HG03521 (cell line): ENCODE results near the gene CDKN1B.

Source experiments
- ATAC-seq: cut with Tn5 transposase; IDR thresholded peaks from one replicate; pipeline ENCODE4 v1.9.1; 2021; ENCODE audit warnings: mild to moderate bottlenecking, moderate library complexity; ENCODE audit not compliant: unreplicated experiment

CDKN1B gene

DNA sequence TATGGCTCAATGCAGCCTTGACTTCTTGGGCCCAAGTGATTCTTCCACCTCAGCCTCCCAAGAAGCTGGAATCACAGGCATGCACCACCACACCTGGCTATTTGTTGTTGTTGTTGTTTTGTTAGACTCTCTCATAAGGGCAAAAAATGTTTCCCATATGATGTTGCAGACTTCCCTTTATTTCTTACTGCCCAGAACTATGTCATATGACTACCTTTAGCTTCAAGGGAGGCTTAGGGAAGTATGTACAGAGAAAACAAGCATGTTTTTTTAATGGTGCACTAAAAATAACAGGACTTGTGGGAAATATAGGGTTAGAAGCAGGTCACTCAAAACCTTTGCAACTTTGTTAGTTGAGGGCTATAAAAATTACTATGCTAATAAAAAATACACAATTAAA lies 16.9 kb upstream of the CDKN1B start:
- no peak for ATAC-seq

DNA sequence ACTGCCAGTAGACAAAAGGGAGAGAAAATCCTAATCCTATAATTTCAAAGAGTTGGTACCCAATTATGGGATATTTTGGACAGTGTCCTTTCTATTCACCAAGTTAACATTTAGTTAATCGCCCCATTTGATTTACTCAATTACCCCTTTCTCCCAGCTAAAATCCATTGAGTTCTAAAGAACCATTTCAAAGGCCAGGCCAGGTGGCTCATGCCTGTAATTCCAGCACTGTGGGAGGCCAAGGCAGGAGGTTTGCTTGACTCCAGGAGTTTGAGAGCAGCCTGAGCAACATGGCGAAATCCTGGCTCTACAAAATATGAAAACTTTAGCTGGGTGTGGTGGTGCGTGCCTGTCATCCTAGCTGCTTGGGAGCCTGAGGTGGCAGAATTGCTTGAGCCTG lies 15.7 kb upstream of the CDKN1B start:
- no peak for ATAC-seq

DNA sequence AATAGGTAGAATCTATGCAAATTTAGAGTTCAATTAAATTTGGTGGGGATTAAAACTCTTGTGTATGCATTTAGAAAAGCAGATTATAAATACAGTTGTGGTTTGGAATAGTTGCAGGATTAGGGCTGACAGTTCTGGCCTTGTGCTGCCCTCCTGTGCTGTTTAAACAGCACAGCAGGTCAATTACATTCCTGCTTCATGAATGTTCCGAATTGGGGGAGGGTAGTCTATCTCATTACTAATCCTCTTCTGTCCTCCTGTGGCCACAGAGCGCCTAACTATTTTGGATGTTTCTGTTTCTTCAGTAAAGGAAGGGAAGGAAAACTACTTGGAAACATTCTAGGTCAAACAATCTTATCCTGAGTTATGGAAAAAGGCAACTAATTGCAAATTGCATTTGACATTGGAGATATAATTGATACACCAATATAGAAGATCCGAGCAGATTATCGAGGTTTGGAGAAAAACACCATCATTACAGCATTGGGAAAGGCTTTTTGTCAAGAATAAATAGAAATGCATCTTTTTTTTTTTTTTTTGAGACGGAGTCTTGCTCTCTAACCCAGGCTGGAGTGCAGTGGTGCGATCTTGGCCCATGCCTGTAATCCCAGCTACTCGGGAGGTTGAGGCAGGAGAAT lies 12.5 kb upstream of the CDKN1B start:
- no peak for ATAC-seq

DNA sequence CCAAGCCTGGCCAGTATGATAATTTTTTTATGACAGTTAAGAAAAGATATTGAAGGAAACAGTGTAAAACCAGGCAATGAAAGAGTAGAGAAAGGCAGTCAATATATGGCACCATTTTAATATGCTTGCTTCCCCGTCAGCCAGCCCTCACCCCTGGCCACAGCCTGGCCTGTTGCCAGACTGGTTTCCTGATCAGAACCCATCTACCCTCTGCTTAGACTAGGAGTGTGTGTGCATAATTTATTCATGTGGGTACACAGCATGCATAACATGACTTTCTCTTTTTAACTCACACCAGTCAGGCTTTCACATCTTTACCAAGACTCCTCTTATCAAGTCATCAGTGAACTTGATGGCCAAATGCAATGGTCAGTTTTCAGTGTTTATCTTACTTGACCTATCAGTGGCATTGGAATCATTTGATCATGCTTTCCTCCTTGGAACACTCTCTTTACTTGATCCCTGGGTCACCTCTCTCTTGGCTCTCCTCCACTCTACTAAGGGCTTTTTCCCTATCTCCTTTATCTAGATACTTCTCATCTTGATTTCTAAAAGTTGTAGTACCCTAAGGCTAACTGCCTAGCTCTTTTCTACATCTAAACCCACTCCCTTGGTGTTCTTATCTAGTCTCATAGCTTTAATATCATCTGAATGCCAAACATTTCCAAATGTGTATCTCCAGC lies 11.2 kb upstream of the CDKN1B start:
- no peak for ATAC-seq

DNA sequence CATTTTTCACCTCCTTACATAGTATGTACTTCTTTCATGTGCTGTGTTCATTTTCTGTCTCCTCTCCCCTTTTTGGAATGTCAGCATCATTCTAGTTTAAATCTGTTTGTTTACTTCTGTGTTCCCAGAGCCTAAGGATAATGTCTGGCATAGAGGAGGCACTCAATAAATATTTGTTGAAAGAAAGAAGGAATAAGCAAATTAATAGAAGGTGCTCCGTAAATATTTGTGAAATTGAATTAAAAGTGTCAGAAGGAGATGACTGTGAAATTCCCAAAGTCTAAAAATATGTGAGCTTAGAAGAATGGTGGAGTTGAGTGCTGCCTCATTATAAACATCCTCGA lies 3.3 kb upstream of the CDKN1B start:
- no peak for ATAC-seq

DNA sequence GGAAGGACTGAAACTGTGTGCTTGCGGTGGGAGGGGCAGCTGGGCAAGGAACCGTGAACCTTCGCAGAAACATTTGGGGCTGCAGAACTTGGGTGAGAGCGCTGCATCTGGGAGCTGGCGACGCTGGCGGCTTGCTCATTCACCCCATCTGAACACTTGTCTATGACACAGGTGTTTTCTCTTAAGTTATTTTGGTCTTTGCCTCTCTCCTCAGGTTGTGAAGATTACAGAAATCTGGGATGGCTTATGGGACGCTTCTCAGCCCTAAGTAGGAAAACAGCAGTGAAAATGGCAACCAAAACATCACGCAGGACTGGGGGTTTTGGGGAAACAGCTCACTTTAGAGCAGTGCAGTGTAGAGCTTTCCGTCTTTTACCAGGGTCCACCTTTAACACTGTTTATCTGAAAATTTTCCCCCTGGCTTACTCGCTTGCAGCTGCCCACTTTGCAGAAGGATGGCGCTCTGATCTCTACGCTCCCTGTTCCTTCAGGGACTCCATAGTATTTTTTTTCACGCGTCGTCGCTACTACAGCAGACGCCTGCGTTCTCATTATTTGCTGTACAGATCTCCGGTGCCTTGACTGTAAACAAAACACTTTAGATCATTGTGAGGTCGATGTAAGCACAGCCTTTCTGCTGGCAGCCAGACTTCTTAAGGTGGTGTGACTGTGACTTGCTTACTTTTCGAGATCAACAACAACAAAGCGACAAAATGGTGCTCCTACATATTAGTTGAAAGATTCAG lies 2.7 kb upstream of the CDKN1B start:
- no peak for ATAC-seq

DNA sequence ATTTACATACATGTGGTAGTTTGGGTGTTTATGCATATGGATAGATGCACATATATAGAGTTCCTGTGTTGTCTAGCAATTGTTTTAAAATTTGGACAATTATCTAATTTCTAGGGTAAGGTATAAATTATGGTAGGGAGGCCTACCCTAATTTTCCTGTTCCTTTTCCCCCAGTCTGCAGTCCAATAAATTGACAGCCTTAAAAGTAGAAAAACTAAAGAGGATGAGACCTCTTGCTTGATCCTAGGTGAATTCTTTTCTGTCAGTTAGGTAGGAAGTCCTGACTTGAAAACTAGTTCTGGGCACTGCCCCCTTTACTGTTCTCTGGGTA lies 2.1 kb upstream of the CDKN1B start:
- ATAC-seq: no peak

DNA sequence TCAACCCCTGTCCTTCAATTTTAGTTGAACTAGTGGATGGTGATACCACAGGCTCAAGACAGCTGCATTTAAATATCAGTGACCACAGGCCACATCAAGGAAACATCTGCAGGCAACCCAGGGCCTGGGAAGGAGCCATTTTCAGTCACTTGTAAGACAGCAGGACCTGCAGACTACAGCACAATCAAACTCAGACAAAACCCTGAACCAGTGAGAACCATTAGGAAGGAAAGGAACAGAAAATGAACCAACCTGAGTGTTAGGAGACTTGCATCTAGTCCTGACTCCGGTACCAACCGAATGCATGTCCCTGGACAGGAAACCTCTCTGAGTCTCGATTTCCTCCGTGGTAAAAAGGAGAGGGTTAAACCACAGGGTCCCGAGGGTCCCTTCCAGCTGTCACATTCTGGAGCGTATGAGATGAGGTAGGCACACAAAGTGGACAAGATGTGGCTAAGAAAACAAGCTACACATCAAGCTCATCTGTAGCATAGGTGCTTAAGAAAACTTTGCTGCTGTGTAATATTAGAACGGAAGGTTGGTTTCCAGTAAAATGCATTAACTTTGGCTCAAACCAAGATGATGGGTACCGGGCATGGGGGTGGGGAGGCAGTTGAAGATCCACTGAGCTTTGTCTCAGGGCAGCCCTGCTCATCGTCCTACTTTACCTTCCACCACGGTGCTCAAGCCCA lies 1.6 kb upstream of the CDKN1B start:
- ATAC-seq: no peak

DNA sequence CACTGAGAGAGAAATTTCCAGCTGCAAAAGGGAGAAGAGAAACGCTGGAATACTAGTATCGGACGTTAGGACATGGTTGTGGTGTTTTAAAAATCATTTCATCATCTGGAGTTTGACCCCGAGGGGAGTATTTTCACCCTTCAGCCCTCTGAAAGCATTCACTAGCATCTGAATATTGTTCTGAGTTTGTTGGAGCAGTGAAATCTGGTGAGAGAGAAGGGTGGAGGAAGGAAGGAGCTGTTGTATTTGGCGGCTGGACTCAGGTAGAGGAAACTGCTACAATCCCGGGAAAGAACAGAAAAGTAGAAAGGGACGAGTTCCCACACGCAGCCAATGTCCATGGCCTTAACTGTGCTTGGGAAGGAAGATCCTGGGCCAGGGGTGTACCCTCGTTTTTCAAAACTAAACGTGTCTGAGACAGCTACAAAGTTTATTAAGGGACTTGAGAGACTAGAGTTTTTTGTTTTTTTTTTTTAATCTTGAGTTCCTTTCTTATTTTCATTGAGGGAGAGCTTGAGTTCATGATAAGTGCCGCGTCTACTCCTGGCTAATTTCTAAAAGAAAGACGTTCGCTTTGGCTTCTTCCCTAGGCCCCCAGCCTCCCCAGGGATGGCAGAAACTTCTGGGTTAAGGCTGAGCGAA lies 896 bp upstream of the CDKN1B start:
- no peak for ATAC-seq

DNA sequence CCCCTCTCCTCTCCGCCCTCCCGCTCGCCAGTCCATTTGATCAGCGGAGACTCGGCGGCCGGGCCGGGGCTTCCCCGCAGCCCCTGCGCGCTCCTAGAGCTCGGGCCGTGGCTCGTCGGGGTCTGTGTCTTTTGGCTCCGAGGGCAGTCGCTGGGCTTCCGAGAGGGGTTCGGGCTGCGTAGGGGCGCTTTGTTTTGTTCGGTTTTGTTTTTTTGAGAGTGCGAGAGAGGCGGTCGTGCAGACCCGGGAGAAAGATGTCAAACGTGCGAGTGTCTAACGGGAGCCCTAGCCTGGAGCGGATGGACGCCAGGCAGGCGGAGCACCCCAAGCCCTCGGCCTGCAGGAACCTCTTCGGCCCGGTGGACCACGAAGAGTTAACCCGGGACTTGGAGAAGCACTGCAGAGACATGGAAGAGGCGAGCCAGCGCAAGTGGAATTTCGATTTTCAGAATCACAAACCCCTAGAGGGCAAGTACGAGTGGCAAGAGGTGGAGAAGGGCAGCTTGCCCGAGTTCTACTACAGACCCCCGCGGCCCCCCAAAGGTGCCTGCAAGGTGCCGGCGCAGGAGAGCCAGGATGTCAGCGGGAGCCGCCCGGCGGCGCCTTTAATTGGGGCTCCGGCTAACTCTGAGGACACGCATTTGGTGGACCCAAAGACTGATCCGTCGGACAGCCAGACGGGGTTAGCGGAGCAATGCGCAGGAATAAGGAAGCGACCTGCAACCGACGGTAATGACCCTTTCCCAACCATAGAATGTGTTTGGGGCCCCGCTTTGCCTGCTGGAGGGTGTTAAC lies 615 bp downstream of the CDKN1B start:
- no peak for ATAC-seq

DNA sequence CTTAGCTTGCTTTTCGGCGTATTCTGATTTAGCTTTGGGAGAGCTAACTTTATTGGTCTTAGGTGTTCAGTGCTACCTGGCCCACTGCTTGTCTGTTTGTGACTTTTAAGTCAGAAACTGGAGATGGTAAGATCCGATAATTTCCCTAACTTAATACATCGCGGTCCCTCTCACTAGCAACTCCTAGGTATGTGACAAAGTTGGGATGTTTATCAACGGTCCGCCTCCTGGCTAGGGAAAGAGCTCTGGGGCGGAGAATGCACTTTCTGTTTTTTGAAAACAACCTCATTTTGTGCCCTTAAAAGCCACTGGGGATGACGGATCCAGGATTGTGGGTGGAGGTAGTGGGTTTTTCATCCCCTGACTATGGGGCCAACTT lies 1.2 kb downstream of the CDKN1B start:
- no peak for ATAC-seq

DNA sequence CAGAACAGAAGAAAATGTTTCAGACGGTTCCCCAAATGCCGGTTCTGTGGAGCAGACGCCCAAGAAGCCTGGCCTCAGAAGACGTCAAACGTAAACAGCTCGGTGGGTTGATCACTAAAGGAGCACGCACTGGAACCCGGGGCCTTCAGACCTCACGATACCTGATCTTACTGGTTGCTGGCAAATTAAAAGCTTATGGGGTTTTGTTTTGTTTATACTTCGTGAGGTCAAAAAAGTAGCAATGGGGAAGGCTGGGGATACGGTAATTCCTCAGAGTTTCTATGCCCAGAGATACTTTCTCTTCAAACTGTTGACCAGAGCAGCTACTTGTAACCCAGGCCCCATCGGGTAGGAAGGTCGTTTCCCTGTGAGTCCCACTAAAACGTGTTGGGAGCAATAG lies 1.7 kb downstream of the CDKN1B start:
- no peak for ATAC-seq

DNA sequence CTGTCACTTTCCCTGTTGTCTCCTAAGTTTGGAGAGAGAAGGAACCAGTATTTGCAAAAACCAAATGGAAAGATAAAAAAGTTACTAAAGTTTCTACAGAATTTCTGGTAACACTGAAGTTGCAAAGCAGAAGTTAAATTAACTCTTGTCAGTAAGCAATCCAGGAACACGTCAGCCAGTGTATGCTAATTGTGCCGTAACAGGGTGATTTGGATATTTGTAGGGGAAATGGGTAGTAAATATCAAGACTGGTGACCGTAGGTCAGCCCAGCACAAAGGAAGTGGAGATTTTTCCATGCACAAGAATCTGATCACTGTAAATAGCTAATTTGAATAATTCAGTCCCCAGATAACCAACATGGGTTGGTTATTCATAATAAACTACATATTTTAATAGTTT lies 2.3 kb downstream of the CDKN1B start:
- ATAC-seq: no peak

DNA sequence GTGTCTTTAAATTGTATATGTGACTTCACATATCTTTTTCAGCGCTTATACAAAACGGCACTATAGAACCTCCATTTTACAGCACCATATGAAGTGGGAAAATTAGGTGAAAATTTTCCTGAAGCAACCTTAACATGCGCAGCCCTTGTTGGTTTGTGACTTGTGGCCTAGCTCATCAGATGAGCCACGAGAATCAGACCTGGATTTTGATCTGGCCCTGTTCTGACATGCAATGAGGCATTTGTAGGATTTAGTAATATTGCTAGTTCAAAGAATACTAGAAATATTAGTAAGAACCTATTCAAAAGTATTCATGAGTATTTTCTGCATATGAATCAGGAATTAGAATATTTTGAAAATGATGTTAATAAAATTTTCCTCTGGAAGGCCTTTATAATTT lies 2.9 kb downstream of the CDKN1B start:
- ATAC-seq: no peak

DNA sequence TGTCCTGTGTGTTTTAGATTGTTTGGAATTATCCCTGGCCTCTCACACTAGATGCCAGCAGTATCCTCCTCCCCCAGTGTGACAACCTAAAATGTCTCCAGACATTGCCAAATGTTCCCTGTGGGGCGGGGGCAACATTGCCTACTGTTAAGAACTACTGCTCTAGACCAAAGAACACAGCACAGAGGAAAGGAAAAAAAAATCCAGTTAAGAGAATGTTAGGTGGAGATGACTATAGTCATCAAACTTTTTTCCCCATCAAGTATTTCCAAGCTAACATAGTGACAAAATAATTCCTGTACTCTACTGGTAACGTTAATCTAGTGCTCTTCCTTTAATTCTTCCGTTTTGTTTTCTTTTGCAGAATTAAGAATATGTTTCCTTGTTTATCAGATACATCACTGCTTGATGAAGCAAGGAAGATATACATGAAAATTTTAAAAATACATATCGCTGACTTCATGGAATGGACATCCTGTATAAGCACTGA lies 3.5 kb downstream of the CDKN1B start:
- ATAC-seq: no peak

DNA sequence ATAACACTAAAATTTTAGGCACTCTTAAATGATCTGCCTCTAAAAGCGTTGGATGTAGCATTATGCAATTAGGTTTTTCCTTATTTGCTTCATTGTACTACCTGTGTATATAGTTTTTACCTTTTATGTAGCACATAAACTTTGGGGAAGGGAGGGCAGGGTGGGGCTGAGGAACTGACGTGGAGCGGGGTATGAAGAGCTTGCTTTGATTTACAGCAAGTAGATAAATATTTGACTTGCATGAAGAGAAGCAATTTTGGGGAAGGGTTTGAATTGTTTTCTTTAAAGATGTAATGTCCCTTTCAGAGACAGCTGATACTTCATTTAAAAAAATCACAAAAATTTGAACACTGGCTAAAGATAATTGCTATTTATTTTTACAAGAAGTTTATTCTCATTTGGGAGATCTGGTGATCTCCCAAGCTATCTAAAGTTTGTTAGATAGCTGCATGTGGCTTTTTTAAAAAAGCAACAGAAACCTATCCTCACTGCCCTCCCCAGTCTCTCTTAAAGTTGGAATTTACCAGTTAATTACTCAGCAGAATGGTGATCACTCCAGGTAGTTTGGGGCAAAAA lies 4.1 kb downstream of the CDKN1B start:
- no peak for ATAC-seq

DNA sequence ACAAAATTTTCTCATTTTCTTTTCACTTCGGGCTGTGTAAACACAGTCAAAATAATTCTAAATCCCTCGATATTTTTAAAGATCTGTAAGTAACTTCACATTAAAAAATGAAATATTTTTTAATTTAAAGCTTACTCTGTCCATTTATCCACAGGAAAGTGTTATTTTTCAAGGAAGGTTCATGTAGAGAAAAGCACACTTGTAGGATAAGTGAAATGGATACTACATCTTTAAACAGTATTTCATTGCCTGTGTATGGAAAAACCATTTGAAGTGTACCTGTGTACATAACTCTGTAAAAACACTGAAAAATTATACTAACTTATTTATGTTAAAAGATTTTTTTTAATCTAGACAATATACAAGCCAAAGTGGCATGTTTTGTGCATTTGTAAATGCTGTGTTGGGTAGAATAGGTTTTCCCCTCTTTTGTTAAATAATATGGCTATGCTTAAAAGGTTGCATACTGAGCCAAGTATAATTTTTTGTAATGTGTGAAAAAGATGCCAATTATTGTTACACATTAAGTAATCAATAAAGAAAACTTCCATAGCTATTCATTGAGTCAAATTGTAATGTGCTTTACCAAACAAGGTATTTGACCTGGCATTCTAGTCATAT lies 4.8 kb downstream of the CDKN1B start:
- no peak for ATAC-seq

DNA sequence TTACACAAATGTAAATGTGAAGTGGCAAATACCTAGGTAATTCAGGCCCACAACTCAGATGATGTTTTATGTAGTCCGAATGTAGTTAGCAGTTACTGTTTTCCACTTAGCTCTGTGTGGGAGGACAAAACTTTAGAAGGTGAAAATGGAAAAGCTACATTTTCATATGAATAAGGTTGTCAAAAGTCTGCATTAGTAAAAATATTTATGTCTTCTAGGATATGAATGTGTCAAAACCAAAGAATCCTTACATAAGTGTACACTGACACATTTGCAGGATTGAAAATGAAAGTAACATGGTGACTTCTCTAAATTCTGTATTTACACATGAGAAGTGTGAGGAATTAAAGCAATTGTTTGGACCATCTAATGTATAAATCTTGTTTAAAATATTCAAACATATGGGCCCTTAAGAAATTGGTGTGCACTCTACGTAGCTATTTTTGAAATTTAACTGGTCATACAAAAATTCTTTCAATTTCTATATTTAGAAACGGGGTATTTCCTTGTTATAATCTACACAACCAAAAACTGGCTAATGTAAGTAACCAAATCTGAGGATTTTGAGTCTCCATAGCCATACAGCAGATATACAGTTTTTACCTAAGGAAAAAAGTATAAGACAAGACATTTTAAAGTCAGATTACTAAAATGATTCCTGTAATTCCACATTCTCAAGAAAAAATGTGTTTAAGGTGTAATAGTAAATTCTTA lies 5.4 kb downstream of the CDKN1B start:
- ATAC-seq: no peak

DNA sequence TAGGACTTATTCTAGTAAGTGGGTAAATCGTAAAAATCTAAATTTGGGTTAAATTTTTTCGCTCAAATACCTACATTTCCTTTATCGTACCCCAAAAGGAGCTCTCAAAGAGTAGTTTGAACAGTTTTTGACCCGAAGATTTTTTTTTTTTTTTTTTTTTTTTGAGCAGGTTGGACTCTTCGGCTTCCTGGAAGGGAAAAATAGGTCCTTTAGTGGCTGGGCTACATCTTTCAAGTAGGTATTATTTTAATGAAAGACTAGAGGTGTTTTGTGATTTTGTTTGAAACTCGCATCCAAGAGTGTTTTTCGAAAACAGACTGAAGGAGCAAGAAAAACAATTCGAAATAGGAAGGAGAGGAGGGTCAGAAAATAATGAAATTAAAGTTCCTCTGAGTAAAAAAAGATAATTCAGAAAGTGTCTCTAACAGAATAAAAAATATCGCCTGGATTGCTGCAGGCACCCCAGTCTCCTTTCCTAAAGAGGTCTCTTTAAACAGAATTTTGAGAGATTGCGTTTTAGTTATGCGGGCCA lies 6.0 kb downstream of the CDKN1B start:
- no peak for ATAC-seq
